Erythroblast (primary cell): ENCODE measurements around the gene PIEZO2.

Experiments used
- GATA1 ChIP-seq: IDR thresholded peaks from 2 replicates; pipeline ENCODE4 v1.6.1; 2011; ENCODE audit warnings: low read depth, mild to moderate bottlenecking, control low read depth, low read length, moderate library complexity
- POLR2A ChIP-seq: IDR thresholded peaks from 2 replicates; pipeline ENCODE4 v1.6.1; 2011; ENCODE audit warnings: mild to moderate bottlenecking, low read length

DNA sequence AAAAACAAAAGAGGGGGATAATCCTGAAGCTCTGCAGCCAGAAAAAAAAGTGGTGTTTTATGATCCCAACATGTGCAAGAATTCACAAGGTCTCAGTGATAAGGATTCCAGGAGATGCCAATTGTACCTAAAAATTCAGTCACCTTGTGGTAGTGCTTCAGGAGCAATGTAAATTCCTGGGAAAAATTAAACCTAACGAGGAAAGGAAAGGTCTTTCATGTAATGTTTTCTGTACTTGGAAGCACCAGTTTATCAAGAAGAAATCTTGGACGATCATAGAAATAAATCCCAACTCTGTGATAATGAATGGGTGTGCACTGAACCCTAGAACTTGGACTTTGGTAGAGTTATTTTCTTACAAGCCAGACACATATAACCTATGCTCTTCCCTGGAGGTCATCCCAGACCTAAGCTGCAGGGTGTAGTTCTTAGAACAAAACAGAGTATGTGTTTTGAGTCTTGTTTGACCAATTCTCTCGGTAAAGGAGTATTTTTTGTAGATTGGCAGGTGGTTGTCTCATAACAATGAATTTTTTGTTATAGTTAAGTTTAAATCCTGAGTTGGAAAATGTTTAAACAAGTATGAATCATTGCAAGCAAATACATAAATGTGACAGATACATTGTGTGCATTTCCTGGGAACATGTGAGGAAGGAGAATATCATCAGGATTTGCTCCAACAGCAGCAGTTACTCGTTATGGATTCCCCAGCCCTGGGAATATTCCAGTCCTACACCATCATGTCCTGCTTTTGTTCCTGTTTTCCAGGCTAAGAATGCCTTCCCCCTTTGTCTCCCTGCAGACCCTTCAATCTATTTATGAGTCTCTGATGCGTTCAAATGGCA, 399.0 kb downstream of the PIEZO2 start:
- TF ChIP-seq POLR2A (no peak), GATA1 (no peak)
